H7 (cell line): ENCODE measurements around the gene WDPCP. TPM values are rescaled to one million over a fixed set of nuclear protein-coding genes. Genes with fewer than 3 reads are reported as not detected.
"Not testable (repeated sequence)": the region's sequence is repeated elsewhere in the genome, so short reads cannot be mapped to it uniquely, and the experiment has no call there.

Source experiments
- DNase-seq: peaks from one replicate; pipeline ENCODE4 v3.0.0; 2012
- H3K27me3 ChIP-seq: 2 replicates; pipeline ENCODE4 v1.6.0; 2011; ENCODE audit warnings: mild to moderate bottlenecking, low read length; ENCODE audit not compliant: control insufficient read depth, insufficient read depth
- H3K36me3 ChIP-seq: replicated peaks from 2 replicates; pipeline ENCODE4 v1.5.1; 2011; ENCODE audit warnings: low read length; ENCODE audit not compliant: control insufficient read depth, insufficient read depth
- H3K4me3 ChIP-seq: 2 replicates; pipeline ENCODE4 v1.5.1; 2011; ENCODE audit warnings: low read depth, mild to moderate bottlenecking, control low read depth, low read length, moderate library complexity; ENCODE audit not compliant: insufficient read depth
- total RNA-seq: library from RNA; depleted of rRNA; stranded (reverse); fragments of >200 nt; shearing (Covaris generic); gene quantifications from 2 replicates; pipeline ENCODE4 v1.2.3, GENCODE V29; 2014

WDPCP gene
- total RNA-seq, 1 experiment from 2014 or later: 3.2 TPM

DNA sequence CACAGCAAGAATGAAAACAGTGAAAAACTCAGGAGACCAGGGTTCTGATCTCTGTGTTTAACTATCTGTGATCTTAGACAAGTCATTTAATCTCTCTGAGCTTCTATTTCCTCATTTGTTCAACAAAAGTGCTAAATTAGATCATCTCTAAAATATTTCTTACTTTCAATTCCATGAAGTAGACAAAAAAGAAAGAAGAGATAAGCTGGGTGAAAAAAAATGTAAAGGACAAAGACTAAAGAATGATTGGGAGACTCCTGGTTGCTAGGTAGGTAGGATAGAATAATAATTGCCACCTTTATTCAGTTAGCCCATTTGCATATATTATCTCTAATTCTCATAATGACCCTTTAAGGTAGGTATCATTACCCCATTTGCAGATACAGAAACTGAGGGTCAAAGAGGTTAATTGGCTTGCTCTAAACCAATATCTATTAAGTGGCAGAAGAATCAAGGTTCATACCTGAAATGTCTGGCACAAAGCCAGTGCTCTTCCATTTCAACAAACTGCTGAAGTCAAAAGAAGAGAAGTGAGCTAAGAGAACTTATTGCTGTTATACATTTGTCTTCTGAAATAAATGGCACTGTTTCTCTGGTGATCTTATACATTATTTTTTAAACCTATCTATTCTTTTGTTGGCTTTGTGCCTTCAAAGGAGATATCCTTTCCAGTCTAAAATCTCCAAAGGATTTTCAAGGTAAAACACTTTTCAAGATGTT is 395.9 kb downstream of the WDPCP start:
- no peaks in the 10 kb centered on the region for H3K36me3 ChIP-seq
- no peak for DNase-seq
- no peaks in the 10 kb centered on the region for H3K27me3 ChIP-seq
- H3K4me3 ChIP-seq: no peak overlapping the region

DNA sequence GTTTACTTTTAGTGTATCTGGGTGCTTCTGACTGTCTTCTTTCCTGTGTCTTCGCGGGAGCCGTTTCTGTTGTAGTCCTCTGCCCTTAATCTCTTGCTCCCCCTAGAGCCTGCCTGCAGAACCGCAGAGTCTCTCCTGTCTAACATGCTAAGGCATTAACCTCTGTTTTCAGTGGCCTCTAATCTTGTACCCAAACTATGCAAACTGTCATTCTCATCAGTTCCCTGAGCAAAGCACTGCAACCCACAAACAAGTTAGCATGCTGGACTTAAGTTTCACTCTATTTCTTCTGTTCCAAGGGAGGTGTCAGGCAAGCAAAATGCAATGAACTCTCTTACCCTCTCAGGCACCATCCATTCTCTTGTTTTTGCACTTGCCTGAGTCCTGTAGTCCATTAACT is 399.3 kb downstream of the WDPCP start:
- H3K36me3 ChIP-seq: no peaks in the 10 kb centered on the region
- DNase-seq: peak; percentile 60
- H3K27me3 ChIP-seq: no peaks in the 10 kb centered on the region
- H3K4me3 ChIP-seq: no peak overlapping the region

DNA sequence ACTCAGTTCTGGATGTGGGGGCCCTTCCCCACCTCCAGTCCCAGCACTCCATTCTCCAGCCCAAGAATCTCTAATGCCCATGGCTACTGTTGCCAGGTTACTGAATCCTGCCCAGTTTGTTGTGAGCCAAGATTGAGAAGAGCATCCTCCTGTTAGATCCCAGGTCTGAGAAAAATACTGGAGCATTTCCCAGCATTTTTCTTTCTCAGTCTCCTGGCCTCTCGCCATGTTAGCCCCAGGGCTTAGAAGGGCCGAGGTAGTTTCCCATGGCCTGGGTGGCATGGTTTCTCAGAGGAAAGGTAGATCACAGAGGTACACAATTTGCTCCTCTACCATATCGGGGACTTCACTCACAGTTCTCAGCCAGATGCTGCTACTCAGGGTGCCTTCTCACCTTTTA is 401.9 kb downstream of the WDPCP start:
- Histone ChIP-seq H3K27me3 (no peaks in the 10 kb centered on the region), H3K36me3 (no peaks in the 10 kb centered on the region), H3K4me3 (no peak overlapping the region)
- DNase-seq: no peak

DNA sequence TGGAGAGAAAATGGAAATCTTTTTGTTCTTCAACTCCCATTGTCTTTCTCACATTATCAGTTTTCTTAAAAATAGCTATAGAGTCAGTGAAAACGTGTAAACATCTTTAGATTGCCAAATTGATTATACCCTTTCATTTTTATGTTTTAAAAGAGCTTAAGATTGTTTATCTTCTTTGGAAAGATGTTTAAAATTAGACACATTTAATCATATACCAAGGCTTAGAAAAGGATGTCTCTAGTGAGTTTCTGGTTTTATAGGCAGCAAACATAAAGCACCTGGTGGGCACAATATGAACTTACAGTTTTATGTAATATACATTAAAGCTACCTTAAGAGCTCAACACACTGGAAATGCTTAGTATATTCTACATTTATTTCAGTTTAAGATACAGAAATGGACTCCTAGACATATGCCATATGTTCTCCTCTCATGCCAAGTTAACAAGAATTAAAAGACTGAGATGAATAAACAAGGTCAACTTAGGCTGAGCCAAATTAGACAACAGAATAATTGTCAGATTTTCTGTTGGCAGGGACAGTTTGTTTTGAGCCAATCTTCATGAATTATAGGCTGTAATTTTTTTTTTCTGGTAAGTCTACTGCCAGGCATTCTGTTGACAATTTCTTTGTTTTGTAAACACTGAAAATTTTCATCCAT is 425.0 kb downstream of the WDPCP start:
- Histone ChIP-seq H3K36me3 (no peaks in the 10 kb centered on the region), H3K27me3 (no peaks in the 10 kb centered on the region), H3K4me3 (no peak overlapping the region)
- no peak for DNase-seq

DNA sequence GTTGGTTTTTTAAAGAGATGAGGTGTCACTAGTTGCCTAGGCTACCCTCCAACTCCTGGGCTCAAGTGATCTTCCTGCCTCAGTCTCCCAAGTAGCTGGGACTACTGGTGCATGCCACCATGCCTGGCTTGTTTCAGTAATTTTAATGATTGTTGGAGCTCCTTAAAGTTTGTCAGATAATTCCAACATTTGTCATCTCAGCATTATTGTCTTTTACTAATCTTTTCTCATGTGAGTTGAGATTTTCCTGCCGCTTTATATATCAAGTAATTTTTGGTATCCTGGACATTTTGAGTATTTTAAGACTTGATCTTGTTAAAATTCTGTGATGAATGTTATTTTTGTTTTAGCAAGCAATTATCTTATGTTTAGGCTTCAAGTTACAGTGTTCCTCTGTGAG is 429.0 kb downstream of the WDPCP start:
- Histone ChIP-seq H3K4me3 (no peak overlapping the region), H3K27me3 (no peaks in the 10 kb centered on the region), H3K36me3 (no peaks in the 10 kb centered on the region)
- DNase-seq: no peak

DNA sequence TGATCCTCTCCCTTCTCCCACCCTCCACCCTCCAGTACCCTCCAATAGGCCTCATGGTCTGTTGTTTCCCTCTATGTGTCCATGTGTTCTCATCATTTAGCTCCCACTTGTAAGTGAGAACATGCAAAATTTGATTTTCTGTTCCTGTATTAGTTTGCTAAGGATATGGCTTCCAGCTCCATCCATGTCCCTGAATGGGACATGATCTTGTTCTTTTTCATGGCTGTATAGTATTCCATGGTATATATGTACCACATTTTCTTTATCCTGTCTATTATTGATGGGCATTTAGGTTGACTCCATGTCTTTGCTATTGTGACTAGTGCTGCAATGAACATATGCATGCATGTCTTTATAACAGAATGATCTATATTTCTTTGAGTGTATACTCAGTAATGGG is 451.6 kb downstream of the WDPCP start:
- not testable (repeated sequence) for DNase-seq, H3K27me3 ChIP-seq, H3K36me3 ChIP-seq, H3K4me3 ChIP-seq

DNA sequence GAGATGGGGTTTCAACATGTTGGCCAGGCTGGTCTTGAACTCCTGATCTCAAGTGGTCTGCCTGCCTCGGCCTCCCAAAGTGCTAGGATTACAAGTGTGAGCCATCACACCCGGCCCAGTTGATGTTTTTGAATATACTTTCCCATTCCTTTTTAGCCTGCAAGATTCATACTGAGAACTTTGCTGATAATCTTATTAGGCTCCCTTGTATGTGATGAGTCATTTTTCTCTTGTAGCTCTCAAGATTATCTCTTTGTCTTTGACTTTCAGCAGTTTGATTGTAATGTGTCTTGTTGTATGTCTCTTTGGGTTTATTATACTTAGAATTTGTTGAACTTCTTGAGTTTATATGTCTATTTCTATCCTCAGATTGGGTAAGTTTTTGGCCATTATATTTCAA is 456.3 kb downstream of the WDPCP start:
- H3K27me3 ChIP-seq: no peaks in the 10 kb centered on the region
- H3K36me3 ChIP-seq: no peaks in the 10 kb centered on the region
- H3K4me3 ChIP-seq: no peak overlapping the region
- DNase-seq: no peak

DNA sequence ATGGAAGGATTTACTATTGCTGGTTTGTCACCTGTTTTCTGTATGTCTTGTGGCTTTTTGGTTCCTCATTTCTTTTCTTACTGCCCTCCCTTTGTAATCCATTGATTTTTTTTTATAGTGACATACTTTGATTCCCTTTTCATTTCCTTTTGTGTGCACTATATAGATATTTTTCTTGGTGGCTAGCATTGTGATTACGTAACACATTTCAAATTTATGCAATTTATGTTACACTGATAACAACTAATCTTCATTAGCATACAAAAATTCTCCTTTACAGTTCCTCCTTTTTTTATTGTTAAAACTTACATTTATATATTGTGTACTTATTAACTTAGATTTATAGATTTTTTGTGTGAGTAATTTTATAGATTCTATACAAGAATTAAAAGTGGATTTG is 457.1 kb downstream of the WDPCP start:
- H3K27me3 ChIP-seq: no peaks in the 10 kb centered on the region
- no peak for DNase-seq
- no peaks in the 10 kb centered on the region for H3K36me3 ChIP-seq
- H3K4me3 ChIP-seq: no peak overlapping the region

DNA sequence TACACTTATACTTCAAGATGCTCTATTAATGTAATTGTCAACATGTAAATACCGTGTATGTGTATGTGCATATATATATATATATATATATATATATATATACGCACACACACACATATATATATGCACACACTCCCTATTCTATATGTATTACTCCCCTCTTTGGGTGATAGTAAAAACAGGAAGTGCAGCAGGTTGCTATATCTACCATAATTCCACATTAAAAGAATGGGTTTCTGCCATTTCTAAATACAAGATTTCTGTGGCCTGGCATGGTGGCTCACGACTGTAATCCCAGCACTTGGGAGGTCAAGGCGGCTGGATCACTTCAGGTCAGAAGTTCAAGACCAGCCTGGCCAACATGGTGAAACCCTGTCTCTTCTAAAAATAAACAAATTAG is 460.7 kb downstream of the WDPCP start:
- H3K27me3 ChIP-seq: no peaks in the 10 kb centered on the region
- H3K4me3 ChIP-seq: no peak overlapping the region
- H3K36me3 ChIP-seq: no peaks in the 10 kb centered on the region
- DNase-seq: no peak

DNA sequence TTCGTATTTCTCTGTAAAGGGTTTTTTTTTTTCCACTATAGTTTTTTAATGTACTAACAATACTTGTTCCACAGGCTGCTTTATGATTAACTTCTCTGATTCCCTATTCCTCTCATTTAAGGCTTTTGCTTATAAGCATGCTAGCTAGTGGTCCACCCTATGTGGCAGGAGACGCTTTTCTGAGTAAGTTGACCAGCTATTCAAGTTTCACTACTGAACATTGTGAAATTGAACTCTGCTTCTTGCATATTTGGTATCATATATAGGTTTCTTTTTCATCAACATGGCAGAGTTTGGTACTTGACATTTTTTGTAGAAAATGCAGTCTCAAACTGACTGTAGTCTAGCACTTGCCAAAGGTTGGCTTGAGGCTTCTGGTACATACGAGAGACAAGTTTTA is 463.4 kb downstream of the WDPCP start:
- Histone ChIP-seq H3K27me3 (no peaks in the 10 kb centered on the region), H3K4me3 (no peak overlapping the region), H3K36me3 (no peaks in the 10 kb centered on the region)
- no peak for DNase-seq

DNA sequence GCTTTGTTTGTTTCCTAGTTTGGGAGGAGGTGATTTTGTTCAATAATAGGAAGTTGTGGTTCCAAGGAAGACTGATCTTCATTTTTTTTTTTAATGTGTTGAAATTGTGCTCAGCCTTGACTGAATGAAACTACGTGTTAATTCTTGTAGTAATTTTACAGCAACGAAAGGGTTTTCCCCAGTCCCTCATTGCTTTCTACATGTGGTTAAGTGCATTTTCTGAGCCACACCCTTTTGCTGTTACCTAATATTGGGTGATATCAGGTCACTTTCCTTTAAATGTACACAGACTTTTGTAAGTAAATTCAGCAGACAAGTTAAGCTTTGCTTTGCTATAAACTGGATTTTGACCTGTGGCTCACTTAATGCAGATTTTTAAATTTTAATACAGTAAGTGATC is 464.1 kb downstream of the WDPCP start:
- Histone ChIP-seq H3K27me3 (no peaks in the 10 kb centered on the region), H3K36me3 (no peaks in the 10 kb centered on the region), H3K4me3 (no peak overlapping the region)
- DNase-seq: no peak

DNA sequence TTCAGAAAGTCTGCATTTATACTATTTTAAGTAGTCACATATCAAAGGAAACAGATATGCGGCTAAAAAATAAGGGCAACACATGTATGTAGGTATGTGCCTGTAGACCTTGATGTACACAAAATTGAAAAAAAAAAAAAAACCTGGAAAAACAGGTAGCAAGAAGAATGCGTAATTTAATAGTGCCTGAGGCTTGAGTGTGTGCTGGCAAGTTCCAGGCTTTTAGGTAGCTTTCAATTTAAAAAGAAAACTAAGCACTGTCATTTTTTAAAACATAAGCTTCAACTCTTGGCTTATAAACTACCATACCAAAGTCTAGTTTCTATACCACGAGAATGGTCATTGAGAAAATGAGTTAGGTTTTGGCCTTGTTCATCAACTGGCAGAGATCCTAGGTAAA is 465.4 kb downstream of the WDPCP start:
- H3K4me3 ChIP-seq: no peak overlapping the region
- no peaks in the 10 kb centered on the region; the same call in 1 of the 2 replicates for H3K36me3 ChIP-seq
- DNase-seq: no peak
- H3K27me3 ChIP-seq: no peaks in the 10 kb centered on the region

DNA sequence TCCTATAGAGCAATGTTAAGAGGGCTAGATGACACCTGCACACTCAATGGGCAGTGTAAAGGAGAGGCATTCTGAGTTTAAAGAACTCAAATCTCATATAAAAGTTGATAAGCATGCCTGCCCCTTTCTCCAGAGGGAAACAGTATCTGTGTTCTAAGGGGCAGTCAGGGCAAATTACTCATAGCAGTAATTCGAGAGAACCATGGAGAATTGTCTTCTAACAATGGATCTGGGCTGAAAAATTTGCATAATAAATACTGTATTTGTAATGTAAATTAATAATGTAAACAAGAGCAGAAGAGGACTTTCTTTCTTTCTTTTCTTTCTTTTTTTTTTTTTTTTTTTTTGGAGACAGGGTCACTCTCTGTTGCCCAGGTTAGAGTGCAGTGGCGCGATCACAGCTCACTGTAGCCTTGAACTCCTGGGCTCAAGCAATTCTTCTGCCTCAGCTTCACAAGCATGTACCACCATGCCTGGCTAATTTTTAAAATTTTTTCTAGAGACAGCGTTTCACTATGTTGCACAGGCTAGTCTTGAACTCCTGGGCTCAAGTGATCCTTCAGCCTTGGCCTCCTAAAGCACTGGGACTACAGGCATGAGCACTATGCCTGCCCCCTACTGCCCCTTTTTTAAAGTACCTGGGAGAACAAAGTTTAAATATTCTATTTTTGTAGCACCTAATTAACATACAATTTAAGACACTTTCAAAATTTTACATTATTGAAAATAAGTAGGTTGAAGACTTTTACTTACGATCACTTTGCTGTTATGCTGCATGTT is 467.0 kb downstream of the WDPCP start:
- Histone ChIP-seq H3K27me3 (no peaks in the 10 kb centered on the region), H3K36me3 (no peaks in the 10 kb centered on the region; the same call in 1 of the 2 replicates), H3K4me3 (no peak overlapping the region)
- peak; percentile 8 for DNase-seq

DNA sequence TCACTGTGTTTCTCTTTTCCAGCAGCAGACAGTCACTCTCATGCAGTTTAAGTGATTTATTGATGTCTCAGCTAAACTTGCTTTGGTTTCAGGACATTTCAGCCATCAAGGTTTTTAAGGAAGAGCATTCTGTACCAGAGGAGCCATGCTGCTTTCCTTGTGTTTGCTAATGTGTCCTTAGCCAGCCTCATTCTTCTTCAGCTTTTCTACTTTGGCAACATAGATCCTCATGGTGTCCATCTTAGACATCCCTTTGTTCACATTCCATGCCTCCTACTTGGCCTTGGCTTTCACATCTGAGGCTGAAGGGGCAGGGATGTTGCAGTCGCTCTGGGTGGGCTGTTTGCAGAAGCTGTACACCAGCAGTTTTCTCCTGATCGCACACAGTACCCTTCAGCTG is 469.5 kb downstream of the WDPCP start:
- no peaks in the 10 kb centered on the region; the same call in 1 of the 2 replicates for H3K36me3 ChIP-seq
- no peak for DNase-seq
- H3K27me3 ChIP-seq: no peaks in the 10 kb centered on the region
- no peak overlapping the region for H3K4me3 ChIP-seq

DNA sequence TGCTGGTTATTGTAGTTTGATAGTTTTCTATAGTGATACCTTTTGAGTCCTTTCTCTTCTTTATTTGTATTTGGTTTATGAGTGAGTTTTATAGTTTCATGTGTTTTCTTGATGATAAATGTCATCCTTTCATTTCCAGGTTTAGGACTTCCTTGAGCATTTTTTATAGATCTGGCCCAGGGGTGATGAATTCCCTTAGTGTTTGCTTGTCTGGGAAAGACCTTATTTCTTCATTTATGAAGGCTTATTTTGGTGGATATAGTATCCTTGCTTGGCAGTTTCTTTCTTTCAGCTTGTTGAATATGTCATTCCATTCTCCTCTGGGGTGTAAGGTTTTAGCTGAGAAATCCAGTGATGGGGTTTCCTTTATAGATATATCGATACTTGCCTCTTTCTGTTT is 483.8 kb downstream of the WDPCP start:
- Histone ChIP-seq H3K36me3 (no peaks in the 10 kb centered on the region), H3K27me3 (no peaks in the 10 kb centered on the region), H3K4me3 (no peak overlapping the region)
- no peak for DNase-seq
